HepG2 (cell line): ENCODE data around the gene DCC. TPM values are rescaled to one million over a fixed set of nuclear protein-coding genes. Genes with fewer than 3 reads are reported as not detected.

ENCODE experiments used
- ATAC-seq: fragments of 200-7000 bp; cut with Tn5 transposase; 3 replicates; pipeline ENCODE4 v1.9.1; 2020; ENCODE audit warnings: mild to moderate bottlenecking, moderate library complexity
- BruUV-seq: library from RNA; stranded (reverse); fragments of 400-500 nt; replicated peaks from 2 replicates; lab custom pipeline; 2021; lab: Mats Ljungman, UMichigan
- CTCF ChIA-PET: fragments of 300-600 bp; formaldehyde crosslinking; extraction: SDS; loops from one replicate; lab custom pipeline; 2021; ENCODE audit warnings: low total read pairs, inconsistent platforms, low intra/inter-chr PET ratio; lab: Yijun Ruan, JAX
- POLR2A ChIA-PET: fragments of 350-600 bp; sonication (Branson Sonifier 250); formaldehyde crosslinking; loops from one replicate; lab custom pipeline; 2020; ENCODE audit warnings: antibody characterized with exemption, inconsistent platforms; lab: Yijun Ruan, JAX
- DNase-seq: peaks from one replicate; pipeline ENCODE4 v3.0.0-alpha.2; 2015; ENCODE audit warnings: low spot score
- FAIRE-seq: peaks from 3 replicates; lab custom pipeline; 2011; peaks lifted over from hg19 to GRCh38; lab: Jason Lieb, UNC
- H2AFZ ChIP-seq: one replicate; pipeline ENCODE4 v1.6.1; 2011; ENCODE audit warnings: low read length, inconsistent platforms
- H3K27ac ChIP-seq: fragments of 300-600 bp; 3 replicates; pipeline ENCODE4 v1.8.0; 2011; ENCODE audit warnings: mixed run types, mild to moderate bottlenecking, mixed read lengths, low read length, inconsistent platforms; ENCODE audit not compliant: insufficient read depth; ENCODE audit errors: extremely low read length
- H3K27me3 ChIP-seq, 2 experiments: fragments of 200-600 bp in 1 of 2; 2 replicates in 1 of 2; 3 replicates in 1 of 2; pipeline versions ENCODE4 v1.6.0 to v1.8.0; 2011; ENCODE audit warnings: low read length in 2 of 2, mild to moderate bottlenecking in 2 of 2, moderate library complexity in 2 of 2, inconsistent platforms in 1 of 2; ENCODE audit not compliant: insufficient read depth in 2 of 2, control insufficient read depth in 1 of 2
- H3K36me3 ChIP-seq, 2 experiments: fragments of 200-600 bp in 1 of 2; replicated peaks in 1 of 2; 2 replicates in 1 of 2; 3 replicates in 1 of 2; pipeline versions ENCODE4 v1.5.1 to v1.8.0; 2011; ENCODE audit warnings: low read length in 2 of 2, inconsistent platforms in 1 of 2; ENCODE audit not compliant: insufficient read depth in 2 of 2, control insufficient read depth in 1 of 2
- H3K4me1 ChIP-seq: 2 replicates; pipeline ENCODE4 v1.5.1; 2012; ENCODE audit warnings: low read length, inconsistent platforms; ENCODE audit not compliant: insufficient read depth
- H3K4me2 ChIP-seq: 2 replicates; pipeline ENCODE4 v1.6.0; 2011; ENCODE audit warnings: low read depth, low read length, inconsistent platforms
- H3K4me3 ChIP-seq, 3 experiments: fragments of 200-600 bp in 1 of 3; sonication (generic), shearing (Covaris generic) in 1 of 3; replicated peaks in 1 of 3; 2 replicates each; pipeline ENCODE4 v1.5.1; 2011 to 2016; ENCODE audit warnings: low read length in 3 of 3, inconsistent platforms in 2 of 3, low read depth in 2 of 3, mild to moderate bottlenecking in 2 of 3, control low read depth in 1 of 3, mixed read lengths in 1 of 3; ENCODE audit not compliant: insufficient read depth in 1 of 3
- H3K79me2 ChIP-seq: one replicate; pipeline ENCODE4 v1.6.1; 2011; ENCODE audit warnings: low read length, inconsistent platforms; ENCODE audit not compliant: insufficient read depth
- H3K9ac ChIP-seq: 2 replicates; pipeline ENCODE4 v1.6.0; 2011; ENCODE audit warnings: mild to moderate bottlenecking, low read depth, low read length, inconsistent platforms; ENCODE audit not compliant: insufficient read depth
- H3K9me3 ChIP-seq: 2 replicates; pipeline ENCODE4 v1.5.1; 2012; ENCODE audit warnings: mild to moderate bottlenecking, low read length
- H4K20me1 ChIP-seq: 2 replicates; pipeline ENCODE4 v1.6.0; 2011; ENCODE audit warnings: inconsistent platforms, mild to moderate bottlenecking, low read length, moderate library complexity; ENCODE audit not compliant: insufficient read depth
- ASH2L ChIP-seq: fragments of 300-600, 200-600 bp; sonication (generic); IDR thresholded peaks from 2 replicates; pipeline ENCODE4 v1.7.0; 2017; ENCODE audit warnings: low read depth, mild to moderate bottlenecking, moderate library complexity, mixed read lengths, low read length; ENCODE audit not compliant: insufficient read length
- FOXO1 ChIP-seq: sonication (generic); formaldehyde crosslinking; IDR thresholded peaks from 2 replicates; pipeline ENCODE4 v1.4.0; 2020; ENCODE audit warnings: missing genetic modification reagents
- FOXP1 ChIP-seq, 2 experiments: fragments of 450-650 bp in 1 of 2; IDR thresholded peaks; 2 replicates each; pipeline ENCODE4 v1.6.1; 2017 to 2018; ENCODE audit warnings: antibody characterized with exemption in 1 of 2
- MLLT10 ChIP-seq: sonication (generic); formaldehyde crosslinking; IDR thresholded peaks from 2 replicates; pipeline ENCODE4 v1.4.0; 2020; ENCODE audit warnings: missing genetic modification reagents
- ONECUT2 ChIP-seq: sonication (generic); formaldehyde crosslinking; IDR thresholded peaks from 2 replicates; pipeline ENCODE4 v1.4.0; 2020; ENCODE audit warnings: missing genetic modification reagents
- SRSF9 ChIP-seq: fragments of 200-400 bp; formaldehyde crosslinking; IDR thresholded peaks from 2 replicates; pipeline ENCODE4 v1.6.1; 2018; ENCODE audit warnings: borderline replicate concordance, mild to moderate bottlenecking, low read depth, low read length; ENCODE audit not compliant: insufficient read depth, poor library complexity, severe bottlenecking
- TCF12 ChIP-seq, 2 experiments: fragments of 450-650 bp in 1 of 2; sonication (generic) in 1 of 2; formaldehyde crosslinking in 1 of 2; IDR thresholded peaks; 2 replicates each; pipeline versions ENCODE4 v1.6.1 to v1.8.0; 2017 to 2022; ENCODE audit warnings: antibody characterized with exemption in 1 of 2, mild to moderate bottlenecking in 1 of 2, missing genetic modification reagents in 1 of 2, moderate library complexity in 1 of 2
- ZFX ChIP-seq: sonication (generic); formaldehyde crosslinking; IDR thresholded peaks from 2 replicates; pipeline ENCODE4 v1.4.0; 2020; ENCODE audit warnings: mild to moderate bottlenecking, low read depth, missing genetic modification reagents, moderate library complexity
- ZNF124 ChIP-seq: sonication (generic); formaldehyde crosslinking; IDR thresholded peaks from 2 replicates; pipeline ENCODE4 v1.4.0; 2020; ENCODE audit warnings: missing genetic modification reagents
- ZNF350 ChIP-seq: sonication (generic); formaldehyde crosslinking; IDR thresholded peaks from 2 replicates; pipeline ENCODE4 v1.4.0; 2020; ENCODE audit warnings: mild to moderate bottlenecking, low read depth, missing genetic modification reagents, borderline replicate concordance
- ZNF547 ChIP-seq: sonication (generic); formaldehyde crosslinking; IDR thresholded peaks from 2 replicates; pipeline ENCODE4 v1.5.1; 2020; ENCODE audit warnings: mild to moderate bottlenecking, missing genetic modification reagents
- ZNF605 ChIP-seq: sonication (generic); formaldehyde crosslinking; IDR thresholded peaks from 2 replicates; pipeline ENCODE4 v1.8.0; 2022; ENCODE audit warnings: mild to moderate bottlenecking, missing genetic modification reagents
- ZNF83 ChIP-seq: sonication (generic); formaldehyde crosslinking; IDR thresholded peaks from 2 replicates; pipeline ENCODE4 v1.4.0; 2020; ENCODE audit warnings: missing genetic modification reagents, mild to moderate bottlenecking, borderline replicate concordance
- WGBS: methylation state at CpG from one replicate; pipeline ENCODE4 v1.1.6; 2017; ENCODE audit warnings: low lambda C conversion rate; 5-methylcytosine and 5-hydroxymethylcytosine counted together
- in situ Hi-C: cut with HindIII; loops from 2 replicates; pipeline ENCODE4 v1.10.0; 2017; ENCODE audit warnings: low pct_unique_long_range_greater_than_20kb; ENCODE audit not compliant: extremely low pct_ligation_motif_present
- intact Hi-C: fragments of 100-400 bp; cut with micrococcal nuclease; formaldehyde crosslinking; loops from one replicate; pipeline ENCODE4 v1.10.0; 2022; ENCODE audit not compliant: unreplicated experiment
- polyA plus RNA-seq, 8 experiments: library from polyadenylated mRNA; depleted of rRNA in 3 of 8; stranded (reverse) in 7 of 8; unstranded in 1 of 8; fragments of >200 nt; fragmentation: Illumina TruSeq in 4 of 8; extraction: Trizol in 4 of 8; gene quantifications; 2 replicates each; pipeline versions ENCODE4 v1.2.1 to v1.2.3, GENCODE V29; 2011 to 2016; ENCODE audit warnings: low read depth in 4 of 8, missing spikeins in 1 of 8, mixed read lengths in 1 of 8; ENCODE audit not compliant: insufficient read depth in 1 of 8
- total RNA-seq, 5 experiments: library from RNA; depleted of rRNA; stranded (reverse); fragments of >200 nt; fragmentation: Illumina TruSeq; extraction: Trizol; gene quantifications; 2 replicates each; pipeline ENCODE4 v1.2.3, GENCODE V29; 2016; ENCODE audit warnings: low read depth in 1 of 5

DCC gene
- total and polyA plus RNA-seq, 2 of the 13 experiments (the other 11 are each of a cell fraction or from before 2014, with no cell fraction given) = not detected

DNA sequence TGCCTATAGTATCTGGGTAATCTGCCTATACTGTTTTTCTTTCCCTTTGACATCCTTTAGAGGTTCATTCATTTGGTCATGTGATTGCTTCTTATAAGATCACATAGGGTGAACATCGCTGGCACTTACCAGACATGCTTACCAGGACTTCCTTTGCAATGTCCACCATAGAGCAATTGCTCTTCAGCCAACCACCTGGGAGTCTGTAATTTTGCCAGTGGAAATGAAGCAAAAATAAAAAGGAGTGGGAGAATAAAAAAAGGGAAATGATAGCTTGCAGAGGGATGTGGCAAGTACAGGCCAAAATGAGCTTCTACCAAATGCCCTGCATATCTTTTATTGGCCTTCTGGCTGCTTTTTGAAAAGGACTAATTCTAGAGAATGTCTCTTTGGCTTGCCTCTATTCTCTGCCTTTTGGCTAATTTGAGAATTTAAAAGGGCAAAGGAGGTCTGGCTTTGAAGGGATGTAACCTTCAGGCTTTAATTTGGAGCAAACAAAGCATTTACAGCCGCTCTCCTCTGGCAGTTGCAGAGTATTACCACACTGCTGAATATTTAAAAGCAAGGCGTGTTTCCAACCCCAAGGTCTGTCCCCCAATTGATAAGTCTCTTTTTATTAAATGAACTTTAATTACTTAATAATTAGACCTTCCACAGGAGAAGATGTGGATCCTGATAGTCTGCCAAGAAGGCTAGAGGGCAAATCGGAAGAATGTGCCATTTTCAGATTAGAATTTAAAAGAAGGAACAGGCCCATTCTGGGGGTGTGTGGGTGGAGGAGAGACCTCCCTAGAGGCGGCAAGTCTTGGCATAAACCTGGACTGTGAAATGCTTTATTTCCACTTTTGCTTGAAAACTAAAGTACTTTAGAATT lies 557.9 kb downstream of the DCC start:
- in situ Hi-C loops = no loop called here
- intact Hi-C loops = no loop called here
- no peak overlapping the region for H3K4me2 ChIP-seq
- no peaks in the 10 kb centered on the region for H4K20me1 ChIP-seq
- BruUV-seq = no TSS peak
- no peak for FAIRE-seq
- POLR2A ChIA-PET = no interaction called here
- H3K79me2 ChIP-seq = no peaks in the 10 kb centered on the region
- no peaks in the 10 kb centered on the region for H3K27me3 ChIP-seq
- WGBS = 9% methylated on average over 5 of the region's 5 CpGs
- no peak overlapping the region for H3K27ac ChIP-seq
- H3K9ac ChIP-seq = no peak overlapping the region
- no peak overlapping the region for H2AFZ ChIP-seq
- no peaks in the 10 kb centered on the region for H3K4me1 ChIP-seq
- CTCF ChIA-PET = no interaction called here
- TF ChIP-seq ZNF547 (CRISPR knock-in tag) = no peak
- TF ChIP-seq FOXP1 (IDR thresholded peaks at IDR 0.05) = no peak
- TF ChIP-seq FOXP1 (CRISPR knock-in tag; IDR thresholded peaks at IDR 0.05) = no peak
- no peak for TF ChIP-seq ASH2L
- TF ChIP-seq ZNF124 = no peak
- no peak for TF ChIP-seq ZNF350 (CRISPR knock-in tag)
- no peak for TF ChIP-seq ZNF83 (CRISPR knock-in tag)
- TF ChIP-seq TCF12 (IDR thresholded peaks at IDR 0.05) = no peak
- TF ChIP-seq TCF12 (CRISPR knock-in tag; IDR thresholded peaks at IDR 0.05) = no peak
- no peak for TF ChIP-seq ZNF605 (CRISPR knock-in tag)
- no peak for TF ChIP-seq MLLT10 (CRISPR knock-in tag)
- no peak for TF ChIP-seq ZFX (CRISPR knock-in tag)
- no peak for TF ChIP-seq ONECUT2 (CRISPR knock-in tag)
- TF ChIP-seq SRSF9 = no peak
- TF ChIP-seq FOXO1 (CRISPR knock-in tag) = no peak
- TF ChIP-seq, all 625 proteins: peak for 0
- no peak for DNase-seq
- no peaks in the 10 kb centered on the region for H3K9me3 ChIP-seq
- H3K36me3 ChIP-seq = no peaks in the 10 kb centered on the region
- ATAC-seq = no peak
- no peak overlapping the region for H3K4me3 ChIP-seq
